Activated CD8-positive, alpha-beta T cell treated with anti-CD3 and anti-CD28 coated beads for 36 hours (primary cell): ENCODE data around the gene PGM1. TPM values are rescaled to one million over a fixed set of nuclear protein-coding genes. Genes with fewer than 3 reads are reported as not detected.

ENCODE experiments used
- ATAC-seq: fragments of 200-7000 bp; cut with Tn5 transposase; one replicate; pipeline ENCODE4 v1.10.0; 2021; ENCODE audit warnings: mild to moderate bottlenecking, moderate library complexity
- CTCF ChIA-PET: fragments of 350-600 bp; sonication (Branson Sonifier 250); formaldehyde crosslinking; loops from one replicate; lab custom pipeline; 2021; ENCODE audit warnings: antibody characterized with exemption; lab: Charles Lee
- POLR2A ChIA-PET: fragments of 350-600 bp; sonication (Branson Sonifier 250); formaldehyde crosslinking; loops from one replicate; lab custom pipeline; 2021; ENCODE audit warnings: antibody characterized with exemption; lab: Charles Lee
- DNase-seq: peaks from one replicate; pipeline ENCODE4 v3.0.0-alpha.2; 2020
- H3K27ac Mint-ChIP-seq: one replicate; pipeline ENCODE4 v1.8.0; 2021; ENCODE audit warnings: mild to moderate bottlenecking, mixed read lengths
- H3K27me3 Mint-ChIP-seq: one replicate; pipeline ENCODE4 v1.8.0; 2021; ENCODE audit warnings: mixed read lengths
- H3K36me3 Mint-ChIP-seq: one replicate; pipeline ENCODE4 v1.8.0; 2021; ENCODE audit warnings: low read depth, mixed read lengths
- H3K4me1 Mint-ChIP-seq: one replicate; pipeline ENCODE4 v1.8.0; 2021; ENCODE audit warnings: low read depth, mixed read lengths
- H3K4me3 Mint-ChIP-seq: one replicate; pipeline ENCODE4 v1.8.0; 2021; ENCODE audit warnings: mild to moderate bottlenecking, moderate library complexity, mixed read lengths
- H3K9me3 Mint-ChIP-seq: one replicate; pipeline ENCODE4 v1.8.0; 2021; ENCODE audit warnings: mixed read lengths
- intact Hi-C: fragments of 100-400 bp; cut with micrococcal nuclease; formaldehyde crosslinking; loops from one replicate; pipeline ENCODE4 v1.10.0; 2022
- total RNA-seq, 2 experiments: library from RNA; stranded (reverse); gene quantifications; one replicate each; pipeline ENCODE4 v1.2.3, GENCODE V29; 2021
- TF ChIP-seq, protein P1 (sequence below): fragments of 200-600 bp; IDR thresholded peaks from one replicate; pipeline ENCODE4 v1.8.0; 2022; ENCODE audit warnings: antibody characterized with exemption, mild to moderate bottlenecking

PGM1 gene
- total RNA-seq, 2 experiments from 2014 or later: 47.4 to 48.9 TPM

DNA sequence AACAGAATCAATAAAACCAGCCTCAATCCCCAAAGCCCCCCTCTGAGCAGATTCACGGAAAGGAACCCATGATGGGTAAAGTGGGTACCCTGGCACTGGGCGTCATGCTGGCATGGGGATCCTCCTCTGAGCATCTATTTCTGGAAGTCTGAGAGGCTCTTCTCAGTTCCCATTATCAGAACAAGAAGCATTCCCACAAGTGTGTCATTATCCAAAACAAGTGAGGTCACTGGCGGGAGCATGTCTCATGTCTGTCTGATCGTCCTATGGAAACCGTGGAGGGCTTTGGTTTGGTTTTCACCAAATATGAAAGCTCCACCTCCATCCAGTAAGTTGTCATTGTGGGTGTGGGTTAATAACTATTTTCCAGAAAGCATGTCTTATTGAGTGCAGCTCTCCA is 70.7 kb downstream of the PGM1 start:
- ChIA-PET CTCF (interaction anchor here (1.1 to 1.9 kb wide), 2 partner anchors 8 to 28 kb away, joined by 4 to 5 read pairs; no protein-coding TSS in a partner anchor), POLR2A (interaction anchor here (0.6 kb wide), 1 partner anchor 598 kb away, joined by 3 read pairs; no protein-coding TSS in a partner anchor)
- peaks cover 4% of the 10 kb centered on the region for H3K9me3 Mint-ChIP-seq
- H3K4me3 Mint-ChIP-seq: no peak overlapping the region
- H3K27me3 Mint-ChIP-seq: no peaks in the 10 kb centered on the region
- ATAC-seq (no peak), DNase-seq (no peak)
- no peak overlapping the region for H3K27ac Mint-ChIP-seq
- intact Hi-C loops: no loop called here
- TF ChIP-seq, protein P1, sequence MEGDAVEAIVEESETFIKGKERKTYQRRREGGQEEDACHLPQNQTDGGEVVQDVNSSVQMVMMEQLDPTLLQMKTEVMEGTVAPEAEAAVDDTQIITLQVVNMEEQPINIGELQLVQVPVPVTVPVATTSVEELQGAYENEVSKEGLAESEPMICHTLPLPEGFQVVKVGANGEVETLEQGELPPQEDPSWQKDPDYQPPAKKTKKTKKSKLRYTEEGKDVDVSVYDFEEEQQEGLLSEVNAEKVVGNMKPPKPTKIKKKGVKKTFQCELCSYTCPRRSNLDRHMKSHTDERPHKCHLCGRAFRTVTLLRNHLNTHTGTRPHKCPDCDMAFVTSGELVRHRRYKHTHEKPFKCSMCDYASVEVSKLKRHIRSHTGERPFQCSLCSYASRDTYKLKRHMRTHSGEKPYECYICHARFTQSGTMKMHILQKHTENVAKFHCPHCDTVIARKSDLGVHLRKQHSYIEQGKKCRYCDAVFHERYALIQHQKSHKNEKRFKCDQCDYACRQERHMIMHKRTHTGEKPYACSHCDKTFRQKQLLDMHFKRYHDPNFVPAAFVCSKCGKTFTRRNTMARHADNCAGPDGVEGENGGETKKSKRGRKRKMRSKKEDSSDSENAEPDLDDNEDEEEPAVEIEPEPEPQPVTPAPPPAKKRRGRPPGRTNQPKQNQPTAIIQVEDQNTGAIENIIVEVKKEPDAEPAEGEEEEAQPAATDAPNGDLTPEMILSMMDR: no peak
- H3K4me1 Mint-ChIP-seq: peaks cover 6% of the 10 kb centered on the region
- H3K36me3 Mint-ChIP-seq: peaks cover 29% of the 10 kb centered on the region

DNA sequence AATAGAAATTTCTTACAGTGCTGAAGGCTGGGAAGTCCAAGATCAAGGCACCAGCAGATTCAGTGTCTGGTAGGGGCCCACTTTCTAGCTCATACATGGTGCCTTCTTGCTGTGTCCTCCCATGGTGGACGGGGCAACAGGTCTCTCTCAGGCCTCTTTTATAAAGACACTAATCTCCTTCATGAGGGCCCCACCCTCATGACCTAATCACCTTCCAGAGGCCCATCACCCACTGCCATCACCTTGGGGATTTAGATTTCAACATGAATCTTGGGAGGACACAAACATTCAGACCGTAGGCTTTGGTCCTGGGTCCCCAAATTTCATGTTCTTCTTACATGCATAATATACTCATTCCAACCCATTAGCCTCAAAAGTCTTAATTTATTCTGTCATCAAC is 71.5 kb downstream of the PGM1 start:
- intact Hi-C loops: no loop called here
- Mint-ChIP-seq H3K36me3 (peaks cover 20% of the 10 kb centered on the region), H3K9me3 (peaks cover 4% of the 10 kb centered on the region), H3K4me1 (peaks cover under 1% of the 10 kb centered on the region), H3K27me3 (no peaks in the 10 kb centered on the region), H3K4me3 (no peak overlapping the region), H3K27ac (no peak overlapping the region)
- DNase-seq: no peak
- CTCF ChIA-PET: interaction anchor here (1.1 to 1.9 kb wide), 2 partner anchors 9 to 27 kb away, joined by 4 to 5 read pairs; no protein-coding TSS in a partner anchor
- POLR2A ChIA-PET: no interaction called here
- ATAC-seq: no peak
- TF ChIP-seq, protein P1: no peak

DNA sequence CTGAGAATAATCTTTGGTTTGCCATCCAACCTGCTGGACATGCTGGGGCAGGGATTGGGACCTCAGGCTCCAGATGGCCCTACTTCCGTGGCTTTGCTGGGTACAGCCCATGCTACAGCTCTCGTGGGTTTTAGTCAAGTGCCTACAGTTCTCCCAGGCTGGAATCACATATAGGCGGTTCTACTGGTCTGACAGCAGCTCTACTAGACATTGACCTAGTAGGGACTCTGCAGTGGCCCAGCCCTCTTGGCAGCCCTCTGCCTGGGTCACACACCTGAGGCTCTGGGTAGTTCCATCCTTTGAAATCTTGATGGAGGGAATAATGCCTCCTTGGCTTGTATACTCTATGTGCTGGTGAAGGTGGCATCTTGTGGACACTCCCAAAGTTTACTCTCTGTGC is 72.2 kb downstream of the PGM1 start:
- Mint-ChIP-seq H3K27me3 (no peaks in the 10 kb centered on the region), H3K4me3 (no peak overlapping the region), H3K4me1 (no peaks in the 10 kb centered on the region), H3K36me3 (peaks cover 16% of the 10 kb centered on the region), H3K9me3 (peaks cover 4% of the 10 kb centered on the region), H3K27ac (no peak overlapping the region)
- TF ChIP-seq, protein P1: no peak
- ChIA-PET POLR2A (no interaction called here), CTCF (interaction anchor here (1.1 to 1.9 kb wide), 2 partner anchors 10 to 26 kb away, joined by 4 read pairs; no protein-coding TSS in a partner anchor)
- ATAC-seq (no peak), DNase-seq (no peak)
- intact Hi-C loops: no loop called here

DNA sequence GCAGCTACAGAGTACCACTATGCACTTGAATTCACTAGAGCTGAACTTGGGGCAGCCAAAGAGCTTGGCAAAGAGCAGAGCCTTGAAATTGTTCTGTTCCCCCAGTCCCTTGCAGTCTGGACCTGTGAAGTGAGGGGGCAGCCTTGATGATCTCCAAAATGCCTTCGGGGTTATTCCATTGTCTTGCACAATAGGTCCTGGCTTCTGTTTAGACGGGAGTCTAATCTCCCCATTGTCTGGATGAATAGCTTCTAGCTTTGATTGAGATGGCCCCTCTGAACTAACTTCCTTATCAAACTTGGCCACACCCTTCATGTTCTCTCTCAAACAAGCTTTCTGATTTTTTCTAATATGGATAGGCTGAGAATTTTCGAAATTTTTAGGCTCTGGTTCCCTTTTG is 72.6 kb downstream of the PGM1 start:
- POLR2A ChIA-PET: no interaction called here
- TF ChIP-seq, protein P1: no peak
- no peaks in the 10 kb centered on the region for H3K4me1 Mint-ChIP-seq
- H3K27me3 Mint-ChIP-seq: no peaks in the 10 kb centered on the region
- CTCF ChIA-PET: interaction anchor here (1.1 to 1.9 kb wide), 2 partner anchors 10 to 26 kb away, joined by 4 read pairs; no protein-coding TSS in a partner anchor
- DNase-seq (no peak), ATAC-seq (no peak)
- H3K4me3 Mint-ChIP-seq: no peak overlapping the region
- H3K9me3 Mint-ChIP-seq: peaks cover 4% of the 10 kb centered on the region
- intact Hi-C loops: no loop called here
- peaks cover 16% of the 10 kb centered on the region for H3K36me3 Mint-ChIP-seq
- no peak overlapping the region for H3K27ac Mint-ChIP-seq

DNA sequence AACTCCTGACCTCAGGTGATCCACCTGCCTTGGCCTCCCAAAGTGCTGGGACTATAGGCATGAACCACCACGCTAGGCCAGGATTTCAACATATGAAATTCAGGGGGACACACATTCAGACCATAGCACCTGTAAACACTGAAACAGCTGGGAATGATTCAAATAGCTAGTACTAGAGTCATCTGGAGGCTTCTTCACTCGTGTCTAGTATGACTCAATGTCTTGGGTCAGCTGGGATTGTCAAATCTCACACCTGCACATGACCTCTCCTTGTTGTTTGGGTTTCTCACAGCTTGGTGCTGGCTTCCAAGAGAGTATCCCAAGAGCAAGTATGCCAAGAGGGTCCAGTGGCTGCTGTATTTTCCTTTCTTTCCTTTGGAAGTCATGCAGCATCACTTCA is 75.1 kb downstream of the PGM1 start:
- Mint-ChIP-seq H3K27me3 (no peaks in the 10 kb centered on the region), H3K9me3 (peaks cover 4% of the 10 kb centered on the region), H3K4me3 (no peak overlapping the region), H3K4me1 (no peaks in the 10 kb centered on the region), H3K36me3 (peaks cover 7% of the 10 kb centered on the region), H3K27ac (no peak overlapping the region)
- ATAC-seq (no peak), DNase-seq (no peak)
- TF ChIP-seq, protein P1: no peak
- ChIA-PET CTCF (no interaction called here), POLR2A (no interaction called here)
- intact Hi-C loops: no loop called here
